GM23248 (cell line): ENCODE results near the gene KRTAP10-9. TPM values are rescaled to one million over a fixed set of nuclear protein-coding genes. Genes with fewer than 3 reads are reported as not detected.

Source experiments
- DNase-seq: peaks from one replicate; pipeline ENCODE4 v3.0.0-alpha.2; 2015
- H2AFZ ChIP-seq: fragments of 200-600 bp; sonication (generic); 2 replicates; pipeline ENCODE4 v1.6.1; 2016; ENCODE audit warnings: antibody characterized with exemption
- H3F3A ChIP-seq: fragments of 200-600 bp; sonication (generic); 2 replicates; pipeline ENCODE4 v1.6.1; 2016; ENCODE audit warnings: mild to moderate bottlenecking, antibody characterized with exemption, mixed run types; ENCODE audit not compliant: insufficient read depth
- H3K27ac ChIP-seq: fragments of 200-600 bp; sonication (generic); 2 replicates; pipeline ENCODE4 v1.5.1; 2016; ENCODE audit warnings: mild to moderate bottlenecking
- H3K27me3 ChIP-seq: fragments of 200-600 bp; sonication (generic); replicated peaks from 2 replicates; pipeline ENCODE4 v1.6.1; 2016; ENCODE audit warnings: mild to moderate bottlenecking; ENCODE audit not compliant: insufficient read depth
- H3K36me3 ChIP-seq: fragments of 200-600 bp; sonication (generic); 2 replicates; pipeline ENCODE4 v1.6.1; 2016; ENCODE audit warnings: low read depth, mild to moderate bottlenecking
- H3K4me1 ChIP-seq: fragments of 200-600 bp; sonication (generic); 2 replicates; pipeline ENCODE4 v1.6.1; 2016; ENCODE audit warnings: mild to moderate bottlenecking; ENCODE audit not compliant: insufficient read depth
- H3K4me2 ChIP-seq: fragments of 200-600 bp; sonication (generic); one replicate; pipeline ENCODE4 v1.6.1; 2016; ENCODE audit warnings: mild to moderate bottlenecking; ENCODE audit not compliant: unreplicated experiment
- H3K4me3 ChIP-seq: fragments of 200-600 bp; sonication (generic); 2 replicates; pipeline ENCODE4 v1.5.1; 2016; ENCODE audit warnings: mild to moderate bottlenecking
- H3K79me2 ChIP-seq: fragments of 200-600 bp; sonication (generic); 2 replicates; pipeline ENCODE4 v1.6.1; 2016; ENCODE audit warnings: mild to moderate bottlenecking; ENCODE audit not compliant: insufficient read depth
- H3K9ac ChIP-seq: fragments of 200-600 bp; sonication (generic); 2 replicates; pipeline ENCODE4 v1.6.1; 2016; ENCODE audit warnings: mild to moderate bottlenecking
- H3K9me2 ChIP-seq: fragments of 200-600 bp; sonication (generic); 2 replicates; pipeline ENCODE4 v1.6.1; 2016; ENCODE audit warnings: mixed run types, mild to moderate bottlenecking, moderate library complexity; ENCODE audit not compliant: insufficient read depth
- H3K9me3 ChIP-seq: fragments of 200-600 bp; sonication (generic); one replicate; pipeline ENCODE4 v1.6.1; 2017; ENCODE audit warnings: low read depth
- H4K20me1 ChIP-seq: fragments of 200-600 bp; sonication (generic); 2 replicates; pipeline ENCODE4 v1.6.0; 2016; ENCODE audit not compliant: insufficient read depth
- EZH2 ChIP-seq: fragments of 200-600 bp; sonication (generic); IDR thresholded peaks from 2 replicates; pipeline ENCODE4 v1.6.1; 2018; ENCODE audit warnings: antibody characterized with exemption, mild to moderate bottlenecking; ENCODE audit not compliant: insufficient read depth, poor library complexity, severe bottlenecking
- EZH2phosphoT487 ChIP-seq: fragments of 200-600 bp; sonication (generic); IDR thresholded peaks from 2 replicates; pipeline ENCODE4 v1.6.1; 2018; ENCODE audit warnings: antibody characterized with exemption, moderate library complexity, mild to moderate bottlenecking, low read depth; ENCODE audit not compliant: insufficient read depth
- WGBS, 2 experiments: methylation state at CpG; one replicate each; pipeline ENCODE4 v1.1.6; 2015 to 2017; ENCODE audit warnings: low lambda C conversion rate in 2 of 2, low coverage in 1 of 2; ENCODE audit errors: missing lambda C conversion rate in 2 of 2; 5-methylcytosine and 5-hydroxymethylcytosine counted together
- in situ Hi-C: fragments of 300-500 bp; cut with MboI; formaldehyde crosslinking; loops from 2 replicates; pipeline ENCODE4 v1.15.0; 2020
- polyA plus RNA-seq: library from polyadenylated mRNA; unstranded; fragments of >200 nt; fragmentation: Nextera tagmentation; extraction: Ambion mirVana; gene quantifications from 2 replicates; pipeline ENCODE4 v1.2.1, GENCODE V29; 2016
- total RNA-seq: library from RNA; depleted of rRNA; stranded (reverse); fragments of >200 nt; shearing (Covaris generic); gene quantifications from 2 replicates; pipeline ENCODE4 v1.2.3, GENCODE V29; 2014

The KRTAP10-9 gene
- total and polyA plus RNA-seq, 2 experiments from 2014 or later, result not detected

- WGBS, 2 experiments, result 40 to 47% methylated on average over 23 of the region's 23 CpGs
- in situ Hi-C loops, result no loop called here
- Histone ChIP-seq H3K79me2 (no peaks in the 10 kb centered on the region), H4K20me1 (no peaks in the 10 kb centered on the region), H3K9ac (no peak overlapping the region), H3K27me3 (peaks cover 21% of the 10 kb centered on the region; the same call in 1 of the 2 replicates), H3K36me3 (no peaks in the 10 kb centered on the region), H3K4me1 (no peaks in the 10 kb centered on the region), H3K4me3 (no peak overlapping the region), H2AFZ (no peak overlapping the region), H3K27ac (no peak overlapping the region), H3F3A (no peaks in the 10 kb centered on the region), H3K9me3 (no peaks in the 10 kb centered on the region), H3K4me2 (no peak overlapping the region), H3K9me2 (no peaks in the 10 kb centered on the region)
- TF ChIP-seq EZH2 (no peak), EZH2phosphoT487 (no peak)
- no peak for DNase-seq
These were observed 25.1 kb upstream of the KRTAP10-9 start for GRCh38 chr21:44601596-44602462.

GRCh38 chr21:44602463-44602850, 24.4 kb upstream of the KRTAP10-9 start:
- Histone ChIP-seq H3K9me2 (no peaks in the 10 kb centered on the region), H2AFZ (no peak overlapping the region), H3K4me3 (no peak overlapping the region), H3K4me2 (no peak overlapping the region), H3K9ac (no peak overlapping the region), H3K9me3 (no peaks in the 10 kb centered on the region), H3F3A (no peaks in the 10 kb centered on the region), H3K79me2 (no peaks in the 10 kb centered on the region), H4K20me1 (no peaks in the 10 kb centered on the region), H3K4me1 (no peaks in the 10 kb centered on the region), H3K27me3 (peaks cover 20% of the 10 kb centered on the region; the same call in 1 of the 2 replicates), H3K36me3 (no peaks in the 10 kb centered on the region), H3K27ac (no peak overlapping the region)
- no peak for DNase-seq
- in situ Hi-C loops, result no loop called here
- 31 to 48% methylated on average over 7 to 18 of the region's 21 CpGs for WGBS, 2 experiments
- no peak for TF ChIP-seq EZH2
- no peak for TF ChIP-seq EZH2phosphoT487

- H3F3A ChIP-seq, result no peaks in the 10 kb centered on the region
- no peaks in the 10 kb centered on the region for H4K20me1 ChIP-seq
- no peaks in the 10 kb centered on the region for H3K9me3 ChIP-seq
- no peak overlapping the region for H3K4me3 ChIP-seq
- 22 to 25% methylated on average over 16 to 17 of the region's 17 CpGs for WGBS, 2 experiments
- H3K4me1 ChIP-seq, result no peaks in the 10 kb centered on the region
- in situ Hi-C loops, result no loop called here
- H3K27ac ChIP-seq, result no peak overlapping the region
- DNase-seq, result no peak
- H3K9me2 ChIP-seq, result no peaks in the 10 kb centered on the region
- H3K27me3 ChIP-seq, result peaks cover 14% of the 10 kb centered on the region; the same call in 1 of the 2 replicates
- H3K79me2 ChIP-seq, result no peaks in the 10 kb centered on the region
- no peak overlapping the region for H3K4me2 ChIP-seq
- H3K9ac ChIP-seq, result no peak overlapping the region
- H2AFZ ChIP-seq, result no peak overlapping the region
- TF ChIP-seq EZH2phosphoT487 (no peak), EZH2 (no peak)
- H3K36me3 ChIP-seq, result no peaks in the 10 kb centered on the region
These were observed 23.6 kb upstream of the KRTAP10-9 start for GRCh38 chr21:44603109-44603875.

GRCh38 chr21:44603911-44604310, 23.0 kb upstream of the KRTAP10-9 start:
- no peak for DNase-seq
- Histone ChIP-seq H3K4me1 (no peaks in the 10 kb centered on the region), H3K4me2 (no peak overlapping the region), H4K20me1 (no peaks in the 10 kb centered on the region), H3K9me3 (no peaks in the 10 kb centered on the region), H2AFZ (no peak overlapping the region), H3K27me3 (peaks cover 7% of the 10 kb centered on the region; the same call in 1 of the 2 replicates), H3K79me2 (no peaks in the 10 kb centered on the region), H3K27ac (no peak overlapping the region), H3K36me3 (no peaks in the 10 kb centered on the region), H3K9ac (no peak overlapping the region), H3K9me2 (no peaks in the 10 kb centered on the region), H3K4me3 (no peak overlapping the region), H3F3A (no peaks in the 10 kb centered on the region)
- TF ChIP-seq EZH2 (no peak), EZH2phosphoT487 (no peak)
- WGBS, 2 experiments, result 33 to 37% methylated on average over 8 of the region's 8 CpGs
- in situ Hi-C loops, result no loop called here
